NCI-H460 (cell line): ENCODE data around the gene GABPB2. TPM values are rescaled to one million over a fixed set of nuclear protein-coding genes. Genes with fewer than 3 reads are reported as not detected.

ENCODE experiments used
- DNase-seq: peaks from one replicate; pipeline ENCODE4 v3.0.0-alpha.2; 2016; ENCODE audit warnings: low read depth; ENCODE audit errors: extremely low read depth
- polyA plus RNA-seq: library from polyadenylated mRNA; depleted of rRNA; stranded (reverse); fragments of >200 nt; gene quantifications from 2 replicates; pipeline ENCODE4 v1.2.3, GENCODE V29; 2014; cell fraction: nucleus; rRNA removed
- total RNA-seq: library from RNA; depleted of rRNA; stranded (reverse); fragments of >200 nt; shearing (Covaris generic); gene quantifications from 2 replicates; pipeline ENCODE4 v1.2.3, GENCODE V29; 2014; rRNA removed

Gene GABPB2
- 14.3 and 18.2 TPM in 2 replicates for total RNA-seq
- polyA plus RNA-seq: 11.0 and 13.4 TPM in 2 replicates

DNA sequence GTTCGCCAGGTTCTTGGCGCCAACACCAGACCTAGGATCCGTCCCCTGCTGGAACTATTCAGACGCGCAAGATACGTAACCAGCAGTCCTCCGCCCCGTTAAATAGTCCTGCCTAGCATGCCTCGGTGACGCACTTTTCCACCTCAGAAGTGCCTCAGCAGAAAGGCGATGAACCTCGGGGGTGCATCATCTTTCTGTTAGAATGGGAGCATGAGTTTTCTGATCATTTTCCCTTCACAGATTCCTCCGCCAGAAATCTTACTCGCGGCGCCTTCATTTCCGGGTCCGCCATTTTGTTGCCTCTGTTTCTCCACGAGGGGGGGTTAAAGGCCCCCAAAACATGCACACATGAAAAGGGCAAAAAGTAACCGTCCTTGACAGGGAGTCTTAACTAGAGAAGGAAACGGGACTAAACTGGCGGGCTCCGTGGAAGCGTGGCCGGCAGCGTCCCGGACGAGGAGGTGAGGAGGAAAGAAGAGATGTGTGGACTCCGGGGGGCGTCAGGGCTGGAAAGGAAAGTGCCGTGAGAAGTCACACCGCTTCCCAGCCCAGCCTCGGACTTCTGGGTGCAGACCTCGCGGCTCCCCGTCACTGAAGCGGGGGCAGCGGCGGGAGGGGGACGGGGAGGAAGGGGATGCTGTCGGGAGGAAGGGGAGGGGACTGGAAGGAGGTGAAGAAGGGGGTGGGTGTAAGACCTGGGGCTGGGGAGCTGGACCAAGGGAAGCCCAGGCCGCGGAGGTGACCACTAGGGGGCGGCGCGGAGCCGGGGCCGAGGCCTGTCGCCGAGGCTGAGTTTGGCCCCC, at the start of gene GABPB2:
TSS of gene GABPB2 (plus strand) at position 288 of the 803 bp plus-strand sequence. CDS start 17,429 bp downstream, outside the sequence.
- DNase-seq: peak; percentile 96

GRCh38 chr1:151024540-151025146, 45.9 kb upstream of the GABPB2 start:
- peak; percentile 70 for DNase-seq

GRCh38 chr1:151026460-151026859, 44.1 kb upstream of the GABPB2 start:
- no peak for DNase-seq

DNA sequence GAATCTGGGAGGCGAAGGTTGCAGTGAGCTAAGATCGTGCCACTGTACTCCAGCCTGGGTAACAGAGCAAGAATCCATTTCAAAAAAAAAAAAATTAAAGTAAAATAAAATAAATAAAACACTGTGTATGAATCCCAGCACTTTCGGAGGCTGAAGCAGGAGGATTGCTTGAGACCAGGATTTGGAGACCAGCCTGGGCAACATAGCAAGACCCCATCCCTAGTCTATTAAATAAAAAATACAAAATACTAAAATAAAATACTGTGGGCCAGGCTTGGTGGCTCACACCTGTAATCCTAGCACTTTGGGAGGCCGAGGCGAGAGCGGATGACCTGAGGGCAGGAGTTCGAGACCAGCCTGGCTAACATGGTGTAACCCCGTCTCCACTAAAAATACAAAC, 38.4 kb upstream of the GABPB2 start:
- no peak for DNase-seq

DNA sequence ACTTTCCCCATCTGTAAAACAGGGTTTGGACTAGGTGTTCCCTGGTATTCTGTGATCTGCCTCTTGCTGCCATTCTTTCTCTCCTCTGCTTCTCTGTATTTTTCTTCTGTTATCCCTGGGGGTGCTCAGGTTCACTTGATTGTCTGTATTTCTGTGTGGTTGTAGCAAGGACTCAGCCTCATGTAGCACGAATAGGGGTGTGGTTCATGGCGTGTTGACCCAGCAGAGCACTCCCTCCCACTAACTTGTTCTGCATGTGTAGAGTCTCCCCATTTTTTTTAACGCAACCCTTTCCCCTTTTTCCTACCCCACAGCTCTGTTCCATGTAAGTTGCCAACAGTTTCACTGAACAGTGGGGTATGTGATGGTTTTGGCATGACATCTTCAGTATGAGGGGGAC, 35.4 kb upstream of the GABPB2 start:
- no peak for DNase-seq

- DNase-seq: no peak
Measured at GRCh38 chr1:151036356-151036755, 34.2 kb upstream of the GABPB2 start, which contains the start of gene BNIPL. Gene BNIPL (plus strand): TSS chr1:151036586. CDS start chr1:151036726, 140 bp downstream.

DNA sequence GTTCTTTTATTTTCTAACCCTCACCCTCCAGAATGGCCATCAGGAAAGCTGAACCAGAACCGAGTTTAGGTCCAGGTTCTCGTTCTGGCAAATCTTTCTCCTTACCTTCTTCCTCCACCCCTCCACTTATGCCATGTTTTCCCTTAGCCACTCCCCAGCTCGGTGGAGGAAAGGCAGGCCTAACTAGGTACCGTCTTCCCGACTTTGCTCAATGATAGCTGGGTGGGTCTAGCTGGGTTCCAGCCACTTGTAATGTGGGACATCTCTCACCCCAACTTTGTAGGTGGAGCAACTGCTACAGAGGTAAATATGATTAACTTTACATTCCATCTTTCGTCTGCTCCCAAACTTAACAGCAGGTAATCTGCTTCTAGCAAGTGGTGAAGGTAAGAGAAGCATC, 33.5 kb upstream of the GABPB2 start:
- DNase-seq: no peak

DNA sequence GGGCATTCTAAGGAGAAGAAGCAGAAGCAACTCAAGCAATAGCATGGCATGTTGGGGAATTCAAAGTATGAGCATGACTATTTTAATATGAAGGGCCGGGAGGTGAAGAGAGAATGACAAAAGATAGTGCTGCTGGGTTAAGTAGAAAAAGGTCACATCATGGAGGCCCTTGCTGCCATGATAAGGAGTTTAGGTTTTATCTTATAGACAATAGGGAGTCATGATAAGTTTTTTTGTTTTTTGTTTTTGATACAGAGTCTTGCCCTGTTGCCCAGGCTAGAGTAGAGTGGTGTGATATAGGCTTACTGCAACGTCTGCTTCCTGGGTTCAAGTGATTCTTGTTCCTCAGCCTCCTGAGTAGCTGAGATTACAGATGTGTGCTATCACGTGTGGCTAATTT, 31.0 kb upstream of the GABPB2 start:
- DNase-seq: no peak

- no peak for DNase-seq
Measured at GRCh38 chr1:151043163-151043562, 27.4 kb upstream of the GABPB2 start.

DNA sequence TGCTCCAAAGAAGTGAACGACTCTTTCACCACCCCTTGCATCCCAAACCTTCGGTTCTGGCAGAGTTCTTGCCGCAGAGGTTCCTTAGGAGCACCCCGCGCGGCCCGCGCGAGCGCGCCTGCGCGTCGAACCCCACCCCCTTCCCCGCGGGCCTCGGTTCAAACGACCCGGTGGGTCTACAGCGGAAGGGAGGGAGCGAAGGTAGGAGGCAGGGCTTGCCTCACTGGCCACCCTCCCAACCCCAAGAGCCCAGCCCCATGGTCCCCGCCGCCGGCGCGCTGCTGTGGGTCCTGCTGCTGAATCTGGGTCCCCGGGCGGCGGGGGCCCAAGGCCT, 23.0 kb upstream of the GABPB2 start, which contains the start of gene C1orf56:
TSS of gene C1orf56 (plus strand) at position 161 of the 334 bp plus-strand sequence. CDS start at position 258, 97 bp downstream.
- peak; percentile 67 for DNase-seq

DNA sequence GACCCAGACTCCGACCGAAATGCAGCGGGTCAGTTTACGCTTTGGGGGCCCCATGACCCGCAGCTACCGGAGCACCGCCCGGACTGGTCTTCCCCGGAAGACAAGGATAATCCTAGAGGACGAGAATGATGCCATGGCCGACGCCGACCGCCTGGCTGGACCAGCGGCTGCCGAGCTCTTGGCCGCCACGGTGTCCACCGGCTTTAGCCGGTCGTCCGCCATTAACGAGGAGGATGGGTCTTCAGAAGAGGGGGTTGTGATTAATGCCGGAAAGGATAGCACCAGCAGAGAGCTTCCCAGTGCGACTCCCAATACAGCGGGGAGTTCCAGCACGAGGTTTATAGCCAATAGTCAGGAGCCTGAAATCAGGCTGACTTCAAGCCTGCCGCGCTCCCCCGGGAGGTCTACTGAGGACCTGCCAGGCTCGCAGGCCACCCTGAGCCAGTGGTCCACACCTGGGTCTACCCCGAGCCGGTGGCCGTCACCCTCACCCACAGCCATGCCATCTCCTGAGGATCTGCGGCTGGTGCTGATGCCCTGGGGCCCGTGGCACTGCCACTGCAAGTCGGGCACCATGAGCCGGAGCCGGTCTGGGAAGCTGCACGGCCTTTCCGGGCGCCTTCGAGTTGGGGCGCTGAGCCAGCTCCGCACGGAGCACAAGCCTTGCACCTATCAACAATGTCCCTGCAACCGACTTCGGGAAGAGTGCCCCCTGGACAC, 22.5 kb upstream of the GABPB2 start:
- DNase-seq: peak; percentile 62

GRCh38 chr1:151048645-151049032, 21.9 kb upstream of the GABPB2 start:
- DNase-seq: no peak

DNA sequence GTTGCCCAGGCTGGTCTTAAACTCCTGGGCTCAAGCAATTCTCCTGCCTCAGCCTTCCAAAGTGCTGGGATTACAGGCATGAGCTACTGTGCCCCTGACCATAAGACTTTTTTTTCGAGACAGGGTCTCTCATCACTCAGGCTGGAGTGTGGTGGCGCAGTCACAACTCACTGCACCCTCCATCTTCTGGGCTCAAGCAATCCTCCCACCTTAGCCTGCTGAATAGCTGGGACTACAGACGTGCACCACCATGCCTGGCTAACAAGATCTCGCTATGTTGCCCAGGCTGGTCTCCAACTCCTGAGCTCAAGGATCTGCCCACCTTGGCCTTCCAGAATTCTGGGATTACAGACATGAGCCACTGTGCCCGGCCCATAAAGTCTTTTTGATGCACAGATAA, 21.1 kb upstream of the GABPB2 start:
- DNase-seq: no peak

GRCh38 chr1:151050051-151050688, 20.4 kb upstream of the GABPB2 start:
- no peak for DNase-seq

- no peak for DNase-seq
Measured at GRCh38 chr1:151051356-151052009, 19.1 kb upstream of the GABPB2 start.

- DNase-seq: no peak
Measured at GRCh38 chr1:151054971-151055547, 15.5 kb upstream of the GABPB2 start.

GRCh38 chr1:151055581-151055980, 15.0 kb upstream of the GABPB2 start:
- DNase-seq: no peak

DNA sequence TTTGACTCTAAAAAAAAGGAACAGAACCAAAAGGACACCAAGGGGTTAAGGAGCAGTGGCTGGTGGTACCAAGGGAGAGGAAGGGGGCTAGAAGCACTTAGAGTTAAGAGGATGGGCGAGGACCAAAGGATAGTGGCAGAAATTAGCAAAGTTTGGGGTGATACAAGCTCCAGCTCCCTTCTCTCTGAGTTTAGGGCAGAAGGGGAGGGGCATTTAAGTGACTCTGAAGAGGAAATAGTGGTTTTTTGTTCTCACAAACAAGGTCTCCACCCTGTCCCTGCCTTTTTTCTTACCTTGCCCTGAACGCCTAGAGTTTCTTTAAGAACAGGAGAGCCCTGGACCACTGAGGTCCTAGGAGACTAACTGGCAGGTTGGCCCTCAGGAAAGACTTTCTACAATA, 14.4 kb upstream of the GABPB2 start:
- no peak for DNase-seq

DNA sequence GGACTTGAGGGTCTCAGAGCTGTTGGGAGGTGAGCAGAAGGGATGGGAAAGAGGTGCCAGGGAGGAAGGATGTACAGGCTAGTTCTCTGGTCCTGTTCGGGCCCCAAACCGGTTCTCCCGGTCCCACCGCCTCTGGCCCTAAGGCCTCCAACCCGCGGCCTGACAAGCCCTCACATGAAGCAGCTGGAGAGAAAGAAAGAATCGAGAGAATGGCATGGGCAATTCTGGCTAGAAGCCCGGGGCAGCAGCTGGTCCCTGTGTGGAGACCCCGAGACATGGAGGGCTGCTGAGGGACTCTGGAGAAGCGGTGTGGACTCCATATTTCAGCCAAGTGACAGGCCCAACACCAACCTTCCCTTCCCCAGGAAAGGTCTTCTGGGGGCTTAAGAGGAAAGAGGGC, 11.9 kb upstream of the GABPB2 start:
- DNase-seq: no peak
